HFFc6 (cell line): Measurements from ENCODE around the gene DFFB. TPM values are rescaled to one million over a fixed set of nuclear protein-coding genes. Genes with fewer than 3 reads are reported as not detected.

ENCODE experiments used
- DNase-seq: peaks from one replicate; pipeline ENCODE4 v3.0.0-alpha.2; 2018
- H3K27ac Mint-ChIP-seq: 2 replicates; pipeline ENCODE4 v1.8.0; 2020; ENCODE audit warnings: mild to moderate bottlenecking, mixed read lengths
- H3K27me3 Mint-ChIP-seq: 2 replicates; pipeline ENCODE4 v1.8.0; 2021; ENCODE audit warnings: mild to moderate bottlenecking, moderate library complexity, mixed read lengths; ENCODE audit not compliant: insufficient read depth
- H3K36me3 Mint-ChIP-seq: 2 replicates; pipeline ENCODE4 v1.8.0; 2021; ENCODE audit warnings: low read depth, mixed read lengths
- H3K4me1 Mint-ChIP-seq: 2 replicates; pipeline ENCODE4 v1.8.0; 2020; ENCODE audit warnings: low read depth, mixed read lengths
- H3K4me3 Mint-ChIP-seq: 2 replicates; pipeline ENCODE4 v1.8.0; 2020; ENCODE audit warnings: mild to moderate bottlenecking, moderate library complexity, mixed read lengths
- H3K9me3 Mint-ChIP-seq: 2 replicates; pipeline ENCODE4 v1.8.0; 2020; ENCODE audit warnings: mild to moderate bottlenecking, mixed read lengths
- total RNA-seq, 6 experiments: library from RNA; stranded (reverse); fragmentation: NEBNext Ultra II Directional; extraction: Animal tissue kit (Norgen Biotek cat#: 25700); gene quantifications; 2 replicates in 1 of 6; 3 replicates in 5 of 6; pipeline ENCODE4 v1.2.3, GENCODE V29; 2021
- TF ChIP-seq, protein P1 (sequence below): fragments of 200-600 bp; sonication (generic); IDR thresholded peaks from 2 replicates; pipeline ENCODE4 v1.5.0; 2021; ENCODE audit warnings: antibody characterized with exemption, mild to moderate bottlenecking

The DFFB gene
- total RNA-seq, 6 experiments from 2014 or later: 4.5 to 5.8 (median 5.2) TPM

- no peak overlapping the region for H3K27ac Mint-ChIP-seq
- no peaks in the 10 kb centered on the region for H3K36me3 Mint-ChIP-seq
Measured at GRCh38 chr1:3820316-3820715, 37.0 kb upstream of the DFFB start.

GRCh38 chr1:3821004-3821403 is 36.3 kb upstream of the DFFB start:
- H3K27ac Mint-ChIP-seq: no peak overlapping the region
- H3K4me1 Mint-ChIP-seq: no peaks in the 10 kb centered on the region
- TF ChIP-seq, protein P1, sequence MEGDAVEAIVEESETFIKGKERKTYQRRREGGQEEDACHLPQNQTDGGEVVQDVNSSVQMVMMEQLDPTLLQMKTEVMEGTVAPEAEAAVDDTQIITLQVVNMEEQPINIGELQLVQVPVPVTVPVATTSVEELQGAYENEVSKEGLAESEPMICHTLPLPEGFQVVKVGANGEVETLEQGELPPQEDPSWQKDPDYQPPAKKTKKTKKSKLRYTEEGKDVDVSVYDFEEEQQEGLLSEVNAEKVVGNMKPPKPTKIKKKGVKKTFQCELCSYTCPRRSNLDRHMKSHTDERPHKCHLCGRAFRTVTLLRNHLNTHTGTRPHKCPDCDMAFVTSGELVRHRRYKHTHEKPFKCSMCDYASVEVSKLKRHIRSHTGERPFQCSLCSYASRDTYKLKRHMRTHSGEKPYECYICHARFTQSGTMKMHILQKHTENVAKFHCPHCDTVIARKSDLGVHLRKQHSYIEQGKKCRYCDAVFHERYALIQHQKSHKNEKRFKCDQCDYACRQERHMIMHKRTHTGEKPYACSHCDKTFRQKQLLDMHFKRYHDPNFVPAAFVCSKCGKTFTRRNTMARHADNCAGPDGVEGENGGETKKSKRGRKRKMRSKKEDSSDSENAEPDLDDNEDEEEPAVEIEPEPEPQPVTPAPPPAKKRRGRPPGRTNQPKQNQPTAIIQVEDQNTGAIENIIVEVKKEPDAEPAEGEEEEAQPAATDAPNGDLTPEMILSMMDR: no peak
- no peaks in the 10 kb centered on the region for H3K27me3 Mint-ChIP-seq
- H3K4me3 Mint-ChIP-seq: no peak overlapping the region
- DNase-seq: no peak
- no peaks in the 10 kb centered on the region for H3K36me3 Mint-ChIP-seq
- no peaks in the 10 kb centered on the region for H3K9me3 Mint-ChIP-seq

More at GRCh38 chr1:3820316-3820715, 37.0 kb upstream of the DFFB start:
- H3K27me3 Mint-ChIP-seq: no peaks in the 10 kb centered on the region
- no peaks in the 10 kb centered on the region for H3K9me3 Mint-ChIP-seq
- DNase-seq: no peak
- TF ChIP-seq, protein P1: no peak
- no peak overlapping the region for H3K4me3 Mint-ChIP-seq
- H3K4me1 Mint-ChIP-seq: no peaks in the 10 kb centered on the region

GRCh38 chr1:3821447-3821846 is 35.8 kb upstream of the DFFB start:
- Mint-ChIP-seq H3K9me3 (no peaks in the 10 kb centered on the region), H3K27me3 (no peaks in the 10 kb centered on the region), H3K36me3 (no peaks in the 10 kb centered on the region), H3K4me3 (no peak overlapping the region), H3K4me1 (no peaks in the 10 kb centered on the region), H3K27ac (no peak overlapping the region)
- no peak for DNase-seq
- TF ChIP-seq, protein P1: no peak

DNA sequence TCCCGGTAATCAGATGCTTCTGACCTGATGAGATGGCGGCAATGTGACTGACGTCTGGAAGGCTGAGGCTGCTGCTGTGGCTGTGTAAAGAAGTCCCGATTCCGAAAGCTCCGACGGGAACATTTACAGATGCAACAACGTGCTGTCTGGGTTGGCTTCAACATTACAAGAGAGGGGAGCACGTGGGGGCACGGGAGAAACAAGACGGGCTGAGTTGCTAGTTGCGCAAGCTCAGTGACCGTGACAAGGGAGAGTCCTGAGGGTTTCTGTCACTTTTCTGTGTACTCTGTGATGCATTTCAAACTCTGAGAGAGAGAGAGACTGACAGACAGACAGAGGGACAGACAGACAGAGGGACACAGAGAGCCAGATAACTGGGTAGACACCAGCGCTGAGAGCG is 35.4 kb upstream of the DFFB start:
- DNase-seq: no peak
- H3K27ac Mint-ChIP-seq: no peak overlapping the region
- H3K4me1 Mint-ChIP-seq: no peaks in the 10 kb centered on the region
- no peaks in the 10 kb centered on the region for H3K27me3 Mint-ChIP-seq
- no peak overlapping the region for H3K4me3 Mint-ChIP-seq
- H3K9me3 Mint-ChIP-seq: no peaks in the 10 kb centered on the region
- H3K36me3 Mint-ChIP-seq: no peaks in the 10 kb centered on the region
- TF ChIP-seq, protein P1: no peak

DNA sequence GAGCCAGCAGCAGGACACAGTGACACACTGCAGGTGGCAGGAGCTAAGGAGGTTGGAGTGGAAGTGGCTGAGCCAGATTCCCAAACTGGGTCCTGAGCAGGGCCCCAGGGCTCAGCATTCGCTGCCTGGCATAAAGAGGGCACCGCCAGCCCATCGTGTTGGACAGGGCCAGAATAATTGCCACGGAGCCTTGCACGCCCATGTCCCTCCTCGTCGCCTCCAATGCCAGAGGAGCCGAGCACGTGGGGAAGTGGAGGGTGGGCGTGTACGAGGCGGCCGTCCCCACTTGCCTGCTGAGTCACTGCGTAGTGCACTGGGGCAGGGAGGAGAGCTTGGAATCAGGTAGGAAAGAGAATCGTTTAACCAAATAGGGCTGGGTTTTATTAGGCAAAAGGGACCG is 34.9 kb upstream of the DFFB start:
- no peak for DNase-seq
- Mint-ChIP-seq H3K9me3 (no peaks in the 10 kb centered on the region), H3K36me3 (no peaks in the 10 kb centered on the region), H3K27ac (no peak overlapping the region), H3K27me3 (no peaks in the 10 kb centered on the region), H3K4me1 (no peaks in the 10 kb centered on the region), H3K4me3 (no peak overlapping the region)
- TF ChIP-seq, protein P1: no peak

DNA sequence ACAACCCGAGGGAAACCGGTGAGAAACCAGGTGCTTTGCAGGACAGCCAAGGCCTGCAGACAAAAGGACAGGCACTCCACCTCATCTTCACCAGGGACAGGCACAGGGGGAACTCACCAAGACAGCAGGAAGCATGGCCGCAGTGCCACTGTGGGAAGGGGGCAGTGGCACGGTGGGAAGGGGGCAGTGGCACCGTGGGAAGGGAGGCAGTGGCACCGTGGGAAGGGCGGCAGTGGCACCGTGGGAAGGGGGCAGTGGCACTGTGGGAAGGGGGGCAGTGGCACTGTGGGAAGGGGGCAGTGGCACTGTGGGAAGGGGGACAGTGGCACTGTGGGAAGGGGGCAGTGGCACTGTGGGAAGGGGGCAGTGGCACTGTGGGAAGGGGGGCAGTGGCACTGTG is 32.6 kb upstream of the DFFB start:
- H3K27me3 Mint-ChIP-seq: no peaks in the 10 kb centered on the region
- H3K4me3 Mint-ChIP-seq: no peak overlapping the region
- no peaks in the 10 kb centered on the region for H3K4me1 Mint-ChIP-seq
- DNase-seq: no peak
- H3K27ac Mint-ChIP-seq: no peak overlapping the region
- peaks cover 2% of the 10 kb centered on the region for H3K36me3 Mint-ChIP-seq
- no peaks in the 10 kb centered on the region for H3K9me3 Mint-ChIP-seq
- TF ChIP-seq, protein P1: no peak
